T-helper 9 cell (primary cell): Measurements from ENCODE around the gene CTNNA2.

Experiments
- DNase-seq: peaks from one replicate; pipeline ENCODE4 v3.0.0-alpha.2; 2020

The CTNNA2 gene

DNA sequence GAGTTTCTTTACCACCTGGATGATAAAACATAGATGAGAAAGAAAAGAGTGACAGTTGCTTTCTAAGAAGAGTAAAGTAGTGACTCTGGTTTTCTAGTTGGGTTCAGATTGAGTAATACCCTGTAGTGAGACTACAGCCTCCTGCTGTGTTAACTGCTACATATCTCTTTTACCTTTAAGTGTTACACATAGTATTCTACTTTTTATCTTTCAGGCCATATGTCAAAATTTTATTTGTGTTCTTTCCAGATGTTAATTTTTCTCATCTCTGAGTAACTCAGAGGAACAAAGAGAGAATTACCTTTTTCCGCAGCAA lies 348.2 kb downstream of the CTNNA2 start:
- DNase-seq: no peak

DNA sequence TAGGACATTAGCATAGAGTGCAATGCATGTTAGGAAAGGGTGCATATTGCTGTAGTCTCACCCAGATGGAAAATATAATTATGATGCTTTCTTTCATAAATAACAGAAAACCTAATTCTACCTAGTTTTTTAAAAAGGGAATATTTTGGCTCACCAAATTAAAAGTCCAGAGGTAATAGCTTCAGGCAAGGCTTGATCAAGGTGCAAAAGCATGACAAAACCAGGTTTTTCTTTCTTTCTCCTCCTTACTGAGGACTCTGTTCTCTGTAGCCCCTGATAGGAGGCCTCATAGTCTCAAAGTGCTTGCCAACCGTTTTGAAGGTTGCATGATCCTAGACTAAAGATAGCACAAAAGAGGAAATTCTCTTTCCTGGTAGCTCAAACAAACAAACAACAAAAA lies 349.9 kb downstream of the CTNNA2 start:
- DNase-seq: no peak

DNA sequence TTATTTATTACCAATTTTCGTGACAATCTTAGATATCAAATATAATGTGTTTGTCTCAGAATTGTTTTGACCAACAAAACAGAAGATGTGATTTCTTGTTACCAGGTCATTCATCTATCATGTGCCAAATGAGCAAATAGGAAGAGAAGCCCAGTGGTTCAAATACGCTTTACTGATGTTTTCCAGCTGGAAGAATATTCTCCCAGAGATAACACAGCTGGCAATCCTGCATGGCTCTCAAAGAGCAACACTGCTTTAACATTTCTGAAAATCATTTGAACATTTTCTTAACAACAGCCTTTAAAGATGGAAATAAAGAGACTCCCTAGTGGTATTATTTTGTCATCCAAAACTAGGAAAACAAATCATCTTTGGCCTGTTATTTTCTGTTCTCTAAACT lies 359.8 kb downstream of the CTNNA2 start:
- no peak for DNase-seq

DNA sequence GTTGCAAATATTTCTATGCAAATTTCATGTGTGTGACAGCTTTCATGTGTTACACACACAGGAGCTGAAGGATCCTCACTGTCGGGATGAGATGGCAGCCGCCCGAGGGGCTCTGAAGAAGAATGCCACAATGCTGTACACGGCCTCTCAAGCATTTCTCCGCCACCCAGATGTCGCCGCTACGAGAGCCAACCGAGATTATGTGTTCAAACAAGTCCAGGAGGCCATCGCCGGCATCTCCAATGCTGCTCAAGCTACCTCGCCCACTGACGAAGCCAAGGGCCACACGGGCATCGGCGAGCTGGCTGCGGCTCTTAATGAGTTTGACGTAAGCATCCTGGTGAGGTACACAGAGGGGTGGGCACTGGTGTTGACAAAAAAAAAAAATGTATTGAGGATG lies 361.2 kb downstream of the CTNNA2 start:
- DNase-seq: no peak

DNA sequence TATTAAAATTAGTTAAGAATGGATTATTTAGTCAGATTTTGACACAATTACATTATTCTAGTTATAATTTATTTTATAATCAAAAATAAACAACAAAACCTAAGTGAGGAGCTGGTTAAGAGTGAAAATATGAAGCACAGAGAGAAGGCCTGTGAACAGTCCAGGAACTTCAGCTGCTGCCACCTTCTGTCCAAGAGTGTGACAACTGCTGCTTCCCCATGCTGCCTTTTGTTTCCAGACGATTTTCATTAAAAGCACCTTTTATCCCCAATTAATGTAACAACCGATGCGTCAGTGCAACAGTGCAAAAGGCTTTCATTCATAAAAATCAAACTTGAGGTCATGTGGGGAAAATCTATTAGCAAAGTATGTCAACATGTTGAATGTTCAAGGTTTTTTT lies 363.6 kb downstream of the CTNNA2 start:
- no peak for DNase-seq

DNA sequence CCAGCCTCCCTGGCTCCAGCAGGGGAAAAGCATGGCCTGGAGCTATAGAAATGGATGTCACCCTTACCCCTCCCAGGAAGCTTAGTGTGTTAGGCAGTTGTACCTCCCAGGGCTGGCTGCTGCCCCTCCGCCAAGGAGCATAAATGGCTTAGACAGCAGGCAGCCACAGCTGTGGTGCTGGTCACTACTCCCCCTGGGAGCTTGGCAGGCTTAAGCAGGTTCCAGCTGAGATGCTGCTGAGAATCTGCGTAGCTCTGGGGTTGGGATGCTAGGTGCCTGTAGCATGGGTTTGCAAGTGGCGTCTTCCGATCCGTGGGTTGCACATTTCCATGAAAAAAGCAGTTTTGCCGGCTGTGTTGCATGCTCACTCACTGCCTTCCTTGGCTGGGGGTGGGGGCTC lies 369.7 kb downstream of the CTNNA2 start:
- no peak for DNase-seq

DNA sequence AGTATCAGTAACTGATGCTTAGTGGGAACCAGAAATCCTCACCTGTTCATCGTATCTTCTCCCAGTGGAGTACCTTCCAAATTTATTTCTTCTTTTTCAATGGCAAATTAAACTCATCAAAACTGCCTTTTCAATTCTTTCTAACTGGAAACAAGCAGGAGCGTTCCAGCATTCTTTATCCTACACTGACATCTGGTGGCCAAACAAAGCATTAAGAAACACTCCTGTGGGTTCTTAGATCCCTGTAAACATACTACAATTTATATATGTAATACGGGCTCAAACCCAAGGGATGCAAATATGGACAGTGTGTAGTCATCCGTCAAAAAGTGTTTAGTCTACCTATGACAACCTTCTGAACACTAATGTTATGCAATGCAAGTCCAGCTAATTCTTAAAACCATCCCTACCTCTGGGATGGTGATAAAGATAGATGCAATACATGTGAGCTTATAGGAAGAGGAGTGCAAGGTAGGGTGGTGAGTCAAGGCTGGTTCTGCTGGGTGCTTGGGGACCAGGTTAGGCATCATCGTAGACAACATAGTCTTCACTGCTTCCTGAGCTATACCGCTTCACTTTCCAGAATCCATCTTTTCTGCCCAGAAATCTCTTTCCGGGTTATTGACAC lies 375.0 kb downstream of the CTNNA2 start:
- DNase-seq: no peak

DNA sequence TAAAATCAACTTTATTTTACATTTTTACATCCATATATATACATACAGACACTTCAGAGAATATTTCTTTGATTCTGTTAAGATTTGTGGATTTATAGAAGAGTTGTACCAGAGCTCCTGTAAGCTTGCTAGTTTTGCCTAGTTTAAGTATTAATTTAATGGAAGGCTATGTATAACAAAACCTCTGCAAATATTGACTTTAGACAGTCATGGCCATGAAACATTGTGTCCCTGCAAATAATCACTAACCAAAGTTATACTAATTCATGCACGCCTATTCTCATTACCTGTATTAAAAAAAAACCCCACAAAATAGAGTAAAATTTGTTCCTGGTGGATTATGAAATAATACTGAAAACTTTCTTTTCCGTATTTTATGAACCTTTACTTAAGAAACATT lies 379.3 kb downstream of the CTNNA2 start:
- no peak for DNase-seq

DNA sequence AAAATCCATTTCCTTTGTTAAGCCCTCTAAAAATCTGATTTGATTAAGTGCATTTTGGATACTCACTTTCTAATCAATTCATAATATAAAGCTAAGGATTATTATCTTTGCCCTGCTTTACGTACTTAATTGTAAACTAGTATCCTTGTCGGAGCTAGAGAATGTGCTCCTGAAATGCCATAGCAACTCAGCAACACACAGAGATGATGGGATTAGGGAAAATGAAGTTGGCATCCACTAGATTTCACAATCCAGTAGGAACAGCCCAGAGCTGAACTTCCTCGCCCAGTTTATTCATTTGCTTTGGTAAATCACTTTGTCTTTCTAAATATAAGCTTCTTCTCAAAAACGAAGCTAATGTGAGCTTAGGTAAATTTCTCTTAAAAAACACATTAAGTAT lies 386.3 kb downstream of the CTNNA2 start:
- DNase-seq: no peak

DNA sequence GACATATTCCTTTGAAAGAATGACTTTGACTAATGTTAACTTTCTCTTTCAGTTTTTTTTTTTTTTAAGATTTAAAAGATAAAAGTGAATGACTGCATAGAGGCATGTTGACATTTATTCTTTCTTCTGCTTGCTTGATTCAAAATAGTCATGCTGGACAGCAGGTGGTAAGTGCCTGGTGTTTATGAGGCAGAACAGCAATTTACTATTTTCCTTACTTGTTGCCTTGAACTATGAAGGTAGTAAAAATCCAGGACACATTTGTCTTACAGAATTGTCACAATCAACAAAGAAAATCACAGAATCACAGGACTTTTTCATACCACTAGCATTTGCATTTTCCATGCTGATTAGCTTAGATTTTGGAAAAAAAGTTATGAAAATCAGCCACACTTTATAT lies 388.3 kb downstream of the CTNNA2 start:
- no peak for DNase-seq

DNA sequence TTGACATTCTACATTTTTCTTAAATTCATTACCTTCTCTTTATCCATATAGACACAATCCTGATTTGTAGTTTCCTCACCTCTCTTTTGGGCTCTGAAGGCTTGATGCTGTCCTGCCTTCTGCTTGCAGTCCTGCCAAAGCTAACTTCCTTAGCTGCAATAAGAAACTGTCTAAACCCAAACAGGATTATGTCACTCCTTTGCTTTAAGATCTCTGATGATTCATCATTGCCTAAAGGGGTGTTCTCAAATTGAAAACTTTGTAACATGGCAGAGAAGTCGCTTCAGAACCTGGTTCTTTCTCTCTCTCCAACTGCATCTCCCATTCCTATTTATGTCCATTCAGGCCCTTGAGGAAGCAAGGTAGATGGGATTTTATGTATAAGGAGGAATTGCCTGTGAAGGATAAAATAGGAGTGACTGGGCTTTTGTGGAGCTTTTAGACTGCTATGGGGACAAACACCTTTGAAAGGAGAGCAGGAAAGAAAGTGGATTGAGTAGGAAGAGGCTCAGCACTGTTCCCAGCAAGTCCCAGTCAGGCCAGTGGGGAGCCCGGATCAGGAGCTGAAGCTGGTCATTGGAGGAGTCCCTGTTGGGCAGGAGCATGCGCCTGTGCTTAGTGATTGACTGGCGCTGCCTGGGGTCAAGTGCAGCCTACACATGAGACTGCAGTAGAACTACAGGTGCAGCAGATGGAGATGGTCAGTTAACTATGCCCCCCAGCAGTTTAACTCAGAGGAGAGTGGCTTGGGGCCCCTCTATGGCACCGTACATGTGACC lies 390.6 kb downstream of the CTNNA2 start:
- no peak for DNase-seq

DNA sequence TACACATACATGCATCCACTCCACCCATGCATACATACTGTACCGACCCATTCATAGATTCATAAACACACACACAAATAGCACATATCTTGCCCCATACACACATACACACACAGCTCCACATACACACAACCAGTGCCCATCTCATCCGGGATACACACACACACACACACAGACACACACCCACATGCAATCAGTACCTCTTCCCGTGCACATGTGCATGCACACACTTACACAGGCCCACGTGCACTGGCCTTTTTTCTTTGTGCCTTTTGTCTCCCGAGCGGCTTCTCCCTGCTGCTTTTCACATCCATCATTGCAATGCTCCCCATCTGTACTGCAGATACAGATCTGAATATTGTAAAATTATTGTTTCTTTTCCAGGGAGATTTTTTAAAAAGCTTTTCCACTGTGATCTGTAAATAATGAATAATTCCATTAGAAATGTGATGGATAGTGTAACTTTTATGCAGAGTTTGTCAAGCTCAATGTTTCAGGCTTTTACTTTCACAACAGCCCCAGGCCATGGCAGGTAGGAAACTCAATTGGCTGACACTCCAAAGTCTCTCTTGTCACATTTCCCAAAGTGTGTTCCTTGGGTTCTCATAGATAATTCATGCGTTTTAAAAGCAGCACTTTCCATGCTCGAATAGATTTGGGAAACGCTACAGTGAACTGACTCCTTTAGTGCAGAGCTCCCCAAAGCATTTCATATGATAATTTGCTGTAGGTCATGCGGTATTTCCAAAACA lies 393.5 kb downstream of the CTNNA2 start:
- DNase-seq: no peak

DNA sequence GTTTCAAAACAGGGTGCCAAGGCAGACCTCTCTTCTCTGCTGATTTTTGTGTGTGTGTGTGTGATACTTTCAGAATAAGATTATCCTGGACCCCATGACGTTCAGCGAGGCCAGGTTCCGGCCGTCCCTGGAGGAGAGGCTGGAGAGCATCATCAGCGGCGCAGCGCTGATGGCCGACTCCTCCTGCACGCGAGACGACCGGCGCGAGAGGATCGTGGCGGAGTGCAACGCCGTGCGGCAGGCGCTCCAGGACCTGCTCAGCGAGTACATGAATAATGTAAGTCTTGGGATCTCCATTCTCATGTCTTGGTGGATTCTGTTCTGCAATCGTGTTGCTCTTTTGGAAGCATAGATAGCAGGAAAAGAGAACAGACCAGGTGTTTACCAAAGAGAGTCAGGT lies 396.7 kb downstream of the CTNNA2 start:
- DNase-seq: no peak

DNA sequence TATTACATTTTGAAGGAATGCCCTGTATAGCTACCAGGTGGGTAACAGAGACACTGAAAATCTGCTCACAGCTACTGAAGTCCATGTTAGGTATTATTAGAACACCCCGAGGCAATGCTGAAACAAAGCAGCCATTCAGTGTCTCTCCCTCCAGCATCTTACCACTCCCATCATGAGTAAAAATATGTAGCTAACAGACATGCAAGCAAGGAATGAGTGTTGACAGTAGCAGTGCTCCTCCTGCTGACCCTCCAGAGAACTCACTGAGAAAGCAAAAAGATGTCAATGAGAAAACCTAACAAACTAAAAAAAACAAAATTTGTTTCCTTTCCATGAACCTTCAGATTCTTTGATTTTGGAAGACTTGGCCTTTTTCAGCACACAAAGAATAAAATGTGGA lies 397.8 kb downstream of the CTNNA2 start:
- DNase-seq: no peak

DNA sequence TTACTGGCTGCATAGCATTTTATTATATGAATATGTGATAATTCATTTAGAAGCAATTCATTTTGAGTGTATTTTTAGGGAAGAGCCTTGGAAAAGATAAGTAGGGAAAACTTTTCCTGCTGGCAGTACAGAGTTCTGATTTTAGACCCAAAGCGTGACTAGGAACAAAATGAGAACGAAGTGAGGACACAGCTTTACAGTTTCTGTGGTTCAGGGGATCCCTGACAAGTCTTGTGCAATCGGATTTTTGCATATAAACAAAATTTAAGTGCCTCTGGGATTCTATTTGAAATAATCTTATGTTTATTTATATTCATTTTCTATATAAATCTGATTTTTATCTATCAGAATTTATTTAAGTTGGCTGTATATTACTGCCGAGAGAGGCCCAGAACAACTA lies 402.6 kb downstream of the CTNNA2 start:
- no peak for DNase-seq

DNA sequence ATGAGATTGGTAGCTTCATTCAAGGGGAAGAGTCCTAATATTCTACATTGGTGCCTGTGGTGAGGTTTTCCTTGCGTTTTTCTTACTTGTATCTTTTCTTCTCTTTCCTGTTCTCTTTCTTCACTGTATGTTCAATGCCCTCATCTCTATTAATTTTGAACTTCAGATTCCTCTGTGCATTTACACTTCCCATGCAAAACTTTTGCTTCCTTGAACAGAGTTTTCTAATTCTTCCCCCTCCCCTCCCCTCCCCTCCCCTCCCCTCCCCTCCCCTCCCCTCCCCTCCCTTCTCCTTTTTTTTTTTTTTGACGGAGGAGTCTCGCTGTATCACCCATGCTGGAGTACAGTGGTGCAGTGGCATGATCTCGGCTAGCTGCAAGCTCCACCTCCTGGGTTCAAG lies 403.4 kb downstream of the CTNNA2 start:
- no peak for DNase-seq

DNA sequence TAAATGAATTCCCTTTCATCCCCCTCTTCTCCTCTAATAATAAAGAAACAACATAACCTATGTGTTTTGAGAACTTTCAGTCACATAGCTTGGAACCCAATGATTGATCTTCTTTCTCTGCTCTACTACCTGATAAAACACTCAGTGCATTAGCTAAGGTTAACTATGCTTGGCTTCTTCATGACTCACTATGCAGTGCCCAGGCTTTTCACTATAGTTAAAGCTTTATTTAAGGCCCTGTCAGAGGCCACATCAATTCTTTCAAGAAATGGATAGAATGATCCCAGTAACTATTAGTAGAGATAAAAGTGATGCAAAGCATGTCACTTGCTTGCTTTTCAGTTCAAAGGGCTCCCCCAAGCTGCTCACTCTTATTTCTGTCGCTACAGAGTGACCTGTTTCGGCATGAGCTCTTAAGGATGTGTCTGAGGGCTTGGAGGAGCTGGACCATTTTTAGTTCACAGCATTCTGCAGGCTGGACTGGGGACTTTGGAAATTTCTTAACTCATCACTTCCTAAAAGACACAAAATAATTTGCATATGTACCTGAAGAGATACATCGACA lies 407.7 kb downstream of the CTNNA2 start:
- DNase-seq: no peak

DNA sequence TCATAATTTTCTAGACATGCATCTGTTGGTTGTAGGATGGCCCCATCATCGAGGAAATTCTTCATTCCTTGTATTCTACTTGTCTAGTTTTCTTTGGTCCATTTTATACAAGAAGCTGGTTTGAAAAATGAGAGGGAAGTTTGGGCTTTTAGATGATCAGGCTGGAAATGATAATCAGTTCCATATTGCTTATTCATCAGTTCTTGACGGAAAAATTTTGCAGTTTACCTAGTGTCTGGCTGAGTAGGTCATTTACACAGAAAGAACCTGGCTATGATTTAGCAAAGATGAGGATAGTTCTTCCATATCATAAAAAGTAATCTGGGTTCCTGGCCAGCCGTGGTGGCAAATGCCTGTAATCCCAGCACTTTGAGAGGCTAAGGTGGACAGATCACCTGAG lies 416.8 kb downstream of the CTNNA2 start:
- DNase-seq: no peak

DNA sequence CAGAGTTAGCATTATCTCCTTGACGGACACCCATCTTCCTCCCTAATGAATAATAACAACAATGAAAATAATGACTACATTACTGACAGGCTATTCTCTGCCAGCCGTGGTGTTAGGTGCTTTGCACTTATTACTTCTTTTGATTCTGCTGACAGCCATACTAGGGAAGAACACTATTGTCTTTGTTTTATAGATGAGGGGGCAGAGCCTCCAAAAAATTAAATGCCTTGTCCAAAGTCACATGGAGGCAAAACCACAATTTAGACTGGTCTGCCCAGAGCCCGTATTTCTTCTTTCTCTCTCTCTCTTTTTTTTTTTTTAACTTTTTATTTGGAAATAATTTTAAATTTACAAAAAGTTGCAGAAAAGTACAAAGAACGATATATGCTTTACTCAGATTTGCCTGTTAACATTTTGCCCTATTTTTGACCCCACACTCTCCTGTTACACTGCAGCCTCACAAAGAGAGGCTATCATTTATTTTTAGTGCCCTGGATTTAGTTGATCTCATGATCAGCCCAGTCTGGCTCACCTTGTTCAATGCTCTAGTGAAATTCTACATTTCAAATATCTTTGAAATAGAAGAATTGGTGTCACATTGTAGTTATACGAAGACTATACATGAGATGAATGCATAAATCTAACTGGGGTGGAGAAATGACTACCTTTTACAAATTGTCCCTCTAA lies 422.3 kb downstream of the CTNNA2 start:
- DNase-seq: no peak

DNA sequence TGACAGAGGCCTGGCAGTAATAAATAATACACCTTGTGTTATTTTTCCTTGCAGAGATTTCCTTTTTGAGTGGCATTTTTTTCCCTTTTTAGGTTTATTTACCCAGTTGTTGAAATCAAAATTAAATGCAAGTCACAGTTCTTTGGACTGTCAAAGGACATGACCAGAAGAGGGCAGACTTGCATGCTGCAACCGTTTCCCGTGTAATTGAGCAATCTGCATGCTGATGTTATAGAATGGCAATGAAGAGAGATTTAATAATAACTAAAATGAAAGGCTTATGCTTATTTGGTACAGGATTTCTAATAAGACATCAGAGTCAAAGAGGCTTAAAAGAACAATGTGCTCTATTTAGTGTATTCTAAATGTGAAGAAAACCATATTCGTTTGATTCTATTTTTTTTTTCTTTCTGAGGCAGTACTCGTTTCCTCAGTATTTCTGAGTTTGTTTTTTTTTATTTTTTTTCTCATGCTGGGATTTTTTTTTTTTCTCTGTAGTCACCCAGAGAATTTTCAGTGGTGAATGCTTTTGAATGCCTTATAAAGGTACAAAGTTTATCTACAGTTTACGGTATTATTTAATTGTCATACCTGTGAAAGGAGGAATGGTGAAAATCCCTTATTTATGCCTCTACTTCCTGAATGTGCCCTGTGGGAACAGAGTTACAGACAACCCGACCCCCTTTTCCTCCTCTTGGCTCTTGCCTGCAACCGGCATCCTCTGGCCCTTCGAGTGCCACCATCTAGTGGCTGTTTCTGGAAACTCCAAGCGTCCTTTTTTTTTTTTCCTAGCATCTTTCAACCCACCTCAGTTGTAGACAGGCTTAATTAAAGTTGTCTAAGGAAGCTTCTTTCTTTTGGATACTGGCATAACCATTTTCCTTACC lies 423.2 kb downstream of the CTNNA2 start:
- no peak for DNase-seq

DNA sequence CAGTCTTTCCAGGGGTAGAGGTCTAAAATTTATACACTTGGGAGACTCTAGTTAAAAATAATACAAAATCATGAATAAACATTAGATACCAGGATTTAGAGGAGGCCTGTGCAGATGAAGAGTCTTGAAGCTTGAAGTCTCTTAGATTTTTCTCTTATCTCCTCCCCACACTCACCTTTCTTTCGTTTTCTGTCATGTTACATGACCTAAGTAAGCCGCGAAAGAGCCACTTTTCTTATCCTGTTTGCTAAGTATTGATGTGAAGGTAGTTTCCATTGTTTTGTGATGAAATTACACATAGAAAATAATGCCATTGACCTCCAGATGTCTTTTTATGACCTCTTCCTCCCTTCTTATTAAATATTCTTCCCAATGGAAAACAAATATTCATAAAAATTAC lies 423.9 kb downstream of the CTNNA2 start:
- DNase-seq: no peak

DNA sequence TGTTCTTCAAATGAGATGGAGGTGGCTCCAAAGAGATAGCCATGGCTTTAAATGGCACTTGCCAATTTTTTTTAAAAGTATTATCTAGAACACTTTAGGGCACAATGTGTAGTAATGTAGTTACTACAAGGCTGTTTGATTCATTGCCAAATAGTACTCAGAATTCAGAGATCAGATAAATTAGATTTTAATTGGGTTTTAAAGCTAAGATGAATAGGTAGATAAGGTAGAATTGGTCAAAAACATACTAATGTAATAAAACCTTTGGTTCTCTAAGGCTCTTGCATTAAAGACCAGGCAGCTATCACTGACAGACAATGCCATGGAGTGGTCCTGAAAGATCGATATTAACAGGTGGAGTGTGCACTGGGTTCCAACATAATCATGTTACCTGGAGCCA lies 425.8 kb downstream of the CTNNA2 start:
- DNase-seq: no peak
